K562 (cell line): Measurements from ENCODE around the gene TMEM237. TPM values are rescaled to one million over a fixed set of nuclear protein-coding genes. Genes with fewer than 3 reads are reported as not detected.

Experiments used
- ATAC-seq: fragments of 200-7000 bp; cut with Tn5 transposase; 3 replicates; pipeline ENCODE4 v1.9.1; 2020; ENCODE audit warnings: moderate library complexity
- BruUV-seq: library from RNA; stranded (reverse); fragments of 400-500 nt; replicated peaks from 2 replicates; lab custom pipeline; 2021; lab: Mats Ljungman, UMichigan
- CTCF ChIA-PET: fragments of 300-600 bp; formaldehyde crosslinking; extraction: SDS; loops from one replicate; lab custom pipeline; 2021; ENCODE audit warnings: low intra/inter-chr PET ratio; lab: Yijun Ruan, JAX
- POLR2A ChIA-PET: fragments of 300-600, 350-650 bp; sonication (Branson Sonifier 250); formaldehyde crosslinking; extraction: SDS; loops from one replicate; lab custom pipeline; 2021; ENCODE audit warnings: antibody characterized with exemption, inconsistent platforms; lab: Yijun Ruan, JAX
- DNase-seq, 4 experiments: peaks; one replicate each; pipeline versions ENCODE4 v3.0.0 to v3.0.0-alpha.2; 2011 to 2018; ENCODE audit warnings: low spot score in 3 of 4, mixed read lengths in 3 of 4; ENCODE audit errors: extremely low read depth in 1 of 4
- FAIRE-seq: peaks from 2 replicates; lab custom pipeline; 2011; peaks lifted over from hg19 to GRCh38; lab: Jason Lieb, UNC
- H2AFZ ChIP-seq: 2 replicates; pipeline ENCODE4 v1.6.0; 2011; ENCODE audit warnings: low read depth, low read length, control low read depth, inconsistent platforms
- H3K27ac ChIP-seq: fragments of 200-600 bp; 3 replicates; pipeline ENCODE4 v1.8.0; 2011; ENCODE audit warnings: low read depth, mild to moderate bottlenecking, control low read depth, inconsistent platforms, low read length, moderate library complexity, mixed read lengths; ENCODE audit errors: extremely low read depth
- H3K27me3 ChIP-seq, 2 experiments: fragments of 300-600 bp in 1 of 2; 2 replicates in 1 of 2; 3 replicates in 1 of 2; pipeline versions ENCODE4 v1.6.0 to v1.8.0; 2011; ENCODE audit warnings: inconsistent platforms in 2 of 2, low read length in 2 of 2, mild to moderate bottlenecking in 1 of 2, mixed read lengths in 1 of 2, moderate library complexity in 1 of 2; ENCODE audit not compliant: control insufficient read depth in 2 of 2, insufficient read depth in 2 of 2
- H3K36me3 ChIP-seq: fragments of 300-600 bp; 3 replicates; pipeline ENCODE4 v1.8.0; 2011; ENCODE audit warnings: mild to moderate bottlenecking, low read length, inconsistent platforms; ENCODE audit not compliant: control insufficient read depth, insufficient read depth
- H3K4me1 ChIP-seq, 2 experiments: fragments of 200-600 bp in 1 of 2; replicated peaks in 1 of 2; 2 replicates in 1 of 2; 3 replicates in 1 of 2; pipeline versions ENCODE4 v1.5.1 to v1.8.0; 2011; ENCODE audit warnings: inconsistent platforms in 2 of 2, low read length in 2 of 2, mild to moderate bottlenecking in 1 of 2, mixed read lengths in 1 of 2, moderate library complexity in 1 of 2; ENCODE audit not compliant: control insufficient read depth in 2 of 2, insufficient read depth in 2 of 2
- H3K4me2 ChIP-seq: 2 replicates; pipeline ENCODE4 v1.6.1; 2011; ENCODE audit warnings: low read length, control low read depth, inconsistent platforms, mixed read lengths; ENCODE audit not compliant: insufficient read depth
- H3K4me3 ChIP-seq: fragments of 200-600 bp; sonication (generic), shearing (Covaris generic); 2 replicates; pipeline ENCODE4 v1.5.1; 2016; ENCODE audit warnings: control low read depth, inconsistent platforms
- H3K79me2 ChIP-seq: fragments of 200-600 bp; 3 replicates; pipeline ENCODE4 v1.8.0; 2011; ENCODE audit warnings: low read length, inconsistent platforms; ENCODE audit not compliant: control insufficient read depth, insufficient read depth
- H3K9ac ChIP-seq, 2 experiments: 2 replicates each; pipeline versions ENCODE4 v1.6.0 to v1.6.1; 2011; ENCODE audit warnings: low read depth in 2 of 2, low read length in 2 of 2, control low read depth in 1 of 2, inconsistent platforms in 1 of 2, mild to moderate bottlenecking in 1 of 2, mixed read lengths in 1 of 2; ENCODE audit not compliant: insufficient read depth in 1 of 2
- H3K9me1 ChIP-seq: one replicate; pipeline ENCODE4 v1.6.0; 2011; ENCODE audit warnings: inconsistent platforms, mild to moderate bottlenecking, low read length, moderate library complexity; ENCODE audit not compliant: control insufficient read depth, insufficient read depth
- H3K9me3 ChIP-seq: replicated peaks from 2 replicates; pipeline ENCODE4 v1.5.1; 2011; ENCODE audit warnings: low read depth, low read length, inconsistent platforms; ENCODE audit not compliant: control insufficient read depth, insufficient read depth
- H4K20me1 ChIP-seq: replicated peaks from 2 replicates; pipeline ENCODE4 v1.6.1; 2011; ENCODE audit warnings: low read length, inconsistent platforms, mixed read lengths; ENCODE audit not compliant: control insufficient read depth, insufficient read depth
- DIDO1 ChIP-seq: fragments of 450-650 bp; IDR thresholded peaks from 2 replicates; pipeline ENCODE4 v1.6.1; 2016; ENCODE audit warnings: low read depth, missing biosample characterization, missing genetic modification characterization
- NFYB ChIP-seq: IDR thresholded peaks from 2 replicates; pipeline ENCODE4 v1.6.1; 2011; ENCODE audit warnings: mild to moderate bottlenecking, moderate library complexity; ENCODE audit not compliant: insufficient read length; ENCODE audit errors: extremely low read depth
- PHF8 ChIP-seq: fragments of 200-600 bp; sonication (generic); IDR thresholded peaks from 2 replicates; pipeline ENCODE4 v1.6.1; 2012; ENCODE audit warnings: mixed run types, mild to moderate bottlenecking, inconsistent platforms, low read length, moderate library complexity, borderline replicate concordance
- SIRT6 ChIP-seq: IDR thresholded peaks from one replicate; pipeline ENCODE4 v1.6.1; 2012; ENCODE audit warnings: low read depth, mild to moderate bottlenecking, control low read depth, inconsistent platforms, low read length, moderate library complexity
- SRSF7 ChIP-seq: fragments of 200-400 bp; formaldehyde crosslinking; optimal IDR thresholded peaks from 2 replicates; pipeline ENCODE3; 2017; ENCODE audit warnings: mild to moderate bottlenecking, low read depth, low read length
- ZNF217 ChIP-seq: sonication (generic); formaldehyde crosslinking; IDR thresholded peaks from 2 replicates; pipeline ENCODE4 v1.8.0; 2022; ENCODE audit warnings: mild to moderate bottlenecking, missing genetic modification reagents
- ZNF224 ChIP-seq: sonication (generic); formaldehyde crosslinking; IDR thresholded peaks from 2 replicates; pipeline ENCODE4 v1.8.0; 2022; ENCODE audit warnings: mild to moderate bottlenecking, missing genetic modification reagents
- ZNF583 ChIP-seq: fragments of 250-450 bp; sonication (Bioruptor Pico); IDR thresholded peaks from 2 replicates; pipeline ENCODE4 v1.4.0; 2020
- WGBS: fragments of 100-300 bp; shearing (Covaris generic); methylation state at CpG from one replicate; pipeline ENCODE4 v1.1.6; 2016; ENCODE audit warnings: low coverage, mixed read lengths; ENCODE audit not compliant: insufficient coverage; ENCODE audit errors: missing lambda C conversion rate; 5-methylcytosine and 5-hydroxymethylcytosine counted together
- in situ Hi-C: fragments of 300-500 bp; cut with MboI; formaldehyde crosslinking; loops from 4 replicates; pipeline ENCODE4 v1.15.0; 2018; ENCODE audit warnings: inconsistent platforms, mixed read lengths
- intact Hi-C: fragments of 100-400 bp; cut with micrococcal nuclease; formaldehyde crosslinking; loops from 2 replicates; pipeline ENCODE4 v1.14.2; 2022
- polyA plus RNA-seq, 8 experiments: library from polyadenylated mRNA; depleted of rRNA in 4 of 8; stranded (reverse) in 5 of 8; unstranded in 3 of 8; fragments of >200 nt; fragmentation: Nextera tagmentation in 2 of 8; fragmentation: Illumina TruSeq in 1 of 8; extraction: Ambion mirVana in 2 of 8; extraction: Trizol in 1 of 8; gene quantifications; 2 replicates each; pipeline versions ENCODE4 v1.2.1 to v1.2.3, GENCODE V29; 2011 to 2014; ENCODE audit warnings: inconsistent platforms in 1 of 8, missing spikeins in 1 of 8
- total RNA-seq, 7 experiments: library from RNA; depleted of rRNA in 6 of 7; stranded (reverse); fragments of >200 nt in 6 of 7; fragmentation: Illumina TruSeq in 2 of 7; extraction: Trizol in 2 of 7; gene quantifications; 2 replicates each; pipeline versions ENCODE4 v1.2.1 to v1.2.3, GENCODE V29; 2011 to 2021; ENCODE audit warnings: low replicate concordance in 1 of 7
- TF ChIP-seq, protein P1 (sequence below): fragments of 450-650 bp; IDR thresholded peaks from 2 replicates; pipeline ENCODE4 v1.6.1; 2016; ENCODE audit warnings: borderline replicate concordance

The TMEM237 gene
- total and polyA plus RNA-seq, 9 of the 15 experiments (the other 6 are each of a cell fraction or from before 2014, with no cell fraction given), result 6.2 to 25.6 (median 17.9) TPM

GRCh38 chr2:201675454-201675853, 32.2 kb upstream of the TMEM237 start:
- ChIA-PET POLR2A (no interaction called here), CTCF (no interaction called here)
- no peak for ATAC-seq
- no TSS peak for BruUV-seq
- no peak overlapping the region for H3K4me3 ChIP-seq
- H3K9me1 ChIP-seq, result no peaks in the 10 kb centered on the region
- no peak overlapping the region for H3K27ac ChIP-seq
- intact Hi-C loops (no loop called here), in situ Hi-C loops (no loop called here)
- no peak for FAIRE-seq
- H3K4me1 ChIP-seq, result no peaks in the 10 kb centered on the region
- peaks cover 0 to 12% of the 10 kb centered on the region in 2 experiments; a peak in 1 of 5 replicates for H3K27me3 ChIP-seq
- H3K4me2 ChIP-seq, result no peak overlapping the region
- no peaks in the 10 kb centered on the region for H3K79me2 ChIP-seq
- no peak overlapping the region for H2AFZ ChIP-seq
- no peak for TF ChIP-seq SRSF7
- no peak for TF ChIP-seq DIDO1 (tag)
- TF ChIP-seq ZNF224 (CRISPR knock-in tag), result no peak
- TF ChIP-seq ZNF583 (CRISPR knock-in tag), result no peak
- TF ChIP-seq ZNF217 (CRISPR knock-in tag), result no peak
- TF ChIP-seq PHF8, result no peak
- H3K36me3 ChIP-seq, result no peaks in the 10 kb centered on the region
- H3K9me3 ChIP-seq, result no peaks in the 10 kb centered on the region
- no peak for DNase-seq
- no peak overlapping the region for H3K9ac ChIP-seq
- H4K20me1 ChIP-seq, result no peaks in the 10 kb centered on the region
- 6% methylated on average over 3 of the region's 4 CpGs for WGBS

DNA sequence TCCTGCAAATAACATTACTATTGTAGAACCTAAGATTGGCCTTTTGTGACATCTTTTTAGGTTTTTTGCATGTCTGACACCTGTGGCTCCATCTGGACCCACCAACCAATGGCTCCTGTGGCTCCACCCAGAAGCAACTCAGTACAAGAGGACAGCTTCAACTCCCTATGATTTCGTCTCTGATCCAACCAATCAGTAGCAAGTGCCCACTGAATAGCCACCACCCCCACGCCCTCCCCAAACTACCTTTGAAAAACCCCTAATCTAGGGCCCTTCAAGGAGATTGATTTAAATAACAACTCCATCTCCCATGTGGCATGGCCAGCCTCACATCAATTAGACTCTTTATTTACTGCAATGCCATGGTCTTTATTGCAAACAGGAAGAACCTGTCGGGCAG, 31.5 kb upstream of the TMEM237 start:
- BruUV-seq, result no TSS peak
- TF ChIP-seq NFYB (no peak), SIRT6 (no peak)
- TF ChIP-seq, protein P1, sequence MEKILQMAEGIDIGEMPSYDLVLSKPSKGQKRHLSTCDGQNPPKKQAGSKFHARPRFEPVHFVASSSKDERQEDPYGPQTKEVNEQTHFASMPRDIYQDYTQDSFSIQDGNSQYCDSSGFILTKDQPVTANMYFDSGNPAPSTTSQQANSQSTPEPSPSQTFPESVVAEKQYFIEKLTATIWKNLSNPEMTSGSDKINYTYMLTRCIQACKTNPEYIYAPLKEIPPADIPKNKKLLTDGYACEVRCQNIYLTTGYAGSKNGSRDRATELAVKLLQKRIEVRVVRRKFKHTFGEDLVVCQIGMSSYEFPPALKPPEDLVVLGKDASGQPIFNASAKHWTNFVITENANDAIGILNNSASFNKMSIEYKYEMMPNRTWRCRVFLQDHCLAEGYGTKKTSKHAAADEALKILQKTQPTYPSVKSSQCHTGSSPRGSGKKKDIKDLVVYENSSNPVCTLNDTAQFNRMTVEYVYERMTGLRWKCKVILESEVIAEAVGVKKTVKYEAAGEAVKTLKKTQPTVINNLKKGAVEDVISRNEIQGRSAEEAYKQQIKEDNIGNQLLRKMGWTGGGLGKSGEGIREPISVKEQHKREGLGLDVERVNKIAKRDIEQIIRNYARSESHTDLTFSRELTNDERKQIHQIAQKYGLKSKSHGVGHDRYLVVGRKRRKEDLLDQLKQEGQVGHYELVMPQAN, result no peak
- FAIRE-seq (no peak), ATAC-seq (no peak), DNase-seq (no peak)
- in situ Hi-C loops, result no loop called here
- WGBS, result 5% methylated on average over 2 of the region's 3 CpGs
- Histone ChIP-seq H3K4me2 (no peak overlapping the region), H3K4me3 (no peak overlapping the region), H3K9ac (no peak overlapping the region), H4K20me1 (no peaks in the 10 kb centered on the region), H3K36me3 (no peaks in the 10 kb centered on the region), H3K9me3 (no peaks in the 10 kb centered on the region), H3K4me1 (no peaks in the 10 kb centered on the region), H3K27ac (no peak overlapping the region), H3K27me3 (peaks cover 0 to 12% of the 10 kb centered on the region in 2 experiments; a peak in 1 of 5 replicates), H3K9me1 (no peaks in the 10 kb centered on the region), H3K79me2 (no peaks in the 10 kb centered on the region), H2AFZ (no peak overlapping the region)
- ChIA-PET CTCF (no interaction called here), POLR2A (interaction anchor here (0.5 kb wide), 1 partner anchor 18 kb away, joined by 3 read pairs; no protein-coding TSS in a partner anchor)
- intact Hi-C loops, result no loop called here
